RPMI8226 (cell line): ENCODE measurements around the gene UACA.
A peak's percentile ranks its signal among the peaks of the same experiment; 100 is the strongest.
"Not testable (repeated sequence)": the region's sequence is repeated elsewhere in the genome, so short reads cannot be mapped to it uniquely, and the experiment has no call there.

Experiments
- DNase-seq: peaks from one replicate; pipeline ENCODE4 v3.0.0-alpha.2; 2015

UACA gene

GRCh38 chr15:70663069-70663468 lies 100.3 kb downstream of the UACA start:
- not testable (repeated sequence) for DNase-seq

- no peak for DNase-seq
These were observed 103.7 kb downstream of the UACA start for GRCh38 chr15:70659662-70660061.

GRCh38 chr15:70658641-70659040 lies 104.7 kb downstream of the UACA start:
- DNase-seq = no peak

GRCh38 chr15:70653426-70653825 lies 109.9 kb downstream of the UACA start:
- DNase-seq = no peak

GRCh38 chr15:70652341-70652740 lies 111.0 kb downstream of the UACA start:
- no peak for DNase-seq

GRCh38 chr15:70651303-70651845 lies 112.0 kb downstream of the UACA start:
- DNase-seq = no peak

- no peak for DNase-seq
These were observed 112.6 kb downstream of the UACA start for GRCh38 chr15:70650567-70651302.

GRCh38 chr15:70647396-70647795 lies 116.0 kb downstream of the UACA start:
- DNase-seq = no peak

- no peak for DNase-seq
These were observed 117.2 kb downstream of the UACA start for GRCh38 chr15:70646169-70646568.

- DNase-seq = no peak
These were observed 119.6 kb downstream of the UACA start for GRCh38 chr15:70643783-70644125.

GRCh38 chr15:70643106-70643782 lies 120.1 kb downstream of the UACA start:
- no peak for DNase-seq

- no peak for DNase-seq
These were observed 126.7 kb downstream of the UACA start for GRCh38 chr15:70636540-70637165.

GRCh38 chr15:70635895-70636294 lies 127.5 kb downstream of the UACA start:
- DNase-seq = no peak

GRCh38 chr15:70633991-70634390 lies 129.4 kb downstream of the UACA start:
- DNase-seq = no peak

GRCh38 chr15:70633103-70633831 lies 130.1 kb downstream of the UACA start:
- DNase-seq = peak; percentile 54

GRCh38 chr15:70632491-70633102 lies 130.8 kb downstream of the UACA start:
- DNase-seq = no peak

GRCh38 chr15:70632079-70632478 lies 131.3 kb downstream of the UACA start:
- no peak for DNase-seq

GRCh38 chr15:70629735-70630273 lies 133.6 kb downstream of the UACA start:
- DNase-seq = no peak

GRCh38 chr15:70628549-70628896 lies 134.8 kb downstream of the UACA start:
- DNase-seq = no peak

- DNase-seq = peak; percentile 24
These were observed 135.4 kb downstream of the UACA start for GRCh38 chr15:70627734-70628548.

GRCh38 chr15:70627322-70627721 lies 136.0 kb downstream of the UACA start:
- DNase-seq = no peak

GRCh38 chr15:70625438-70625837 lies 137.9 kb downstream of the UACA start:
- peak; percentile 98 for DNase-seq
